LNCaP clone FGC (cell line): ENCODE measurements around the gene LIX1.

Source experiments
- DNase-seq: peaks from one replicate; pipeline ENCODE4 v3.0.0-alpha.2; 2011; ENCODE audit warnings: low read depth
- H3K4me3 ChIP-seq: 2 replicates; pipeline ENCODE4 v1.5.1; 2011; ENCODE audit warnings: mild to moderate bottlenecking, low read depth, low read length, control low read depth
- CTCF ChIP-seq: IDR thresholded peaks from 2 replicates; pipeline ENCODE4 v1.5.1; 2012; ENCODE audit warnings: mild to moderate bottlenecking; ENCODE audit not compliant: control insufficient read depth, insufficient read depth; ENCODE audit errors: extremely low read depth

LIX1 gene

GRCh38 chr5:97071101-97071500 is 71.3 kb downstream of the LIX1 start:
- no peak for DNase-seq
- H3K4me3 ChIP-seq, result no peak overlapping the region
- no peak for TF ChIP-seq CTCF

GRCh38 chr5:97070234-97070633 is 72.2 kb downstream of the LIX1 start:
- no peak for TF ChIP-seq CTCF
- DNase-seq, result no peak
- no peak overlapping the region for H3K4me3 ChIP-seq

GRCh38 chr5:97067296-97067850 is 75.0 kb downstream of the LIX1 start:
- H3K4me3 ChIP-seq, result no peak overlapping the region
- TF ChIP-seq CTCF, result no peak
- no peak for DNase-seq

- H3K4me3 ChIP-seq, result no peak overlapping the region
- no peak for DNase-seq
- no peak for TF ChIP-seq CTCF
Observed at GRCh38 chr5:97065475-97065874, 76.9 kb downstream of the LIX1 start.

GRCh38 chr5:97063251-97063650 is 79.2 kb downstream of the LIX1 start:
- no peak overlapping the region for H3K4me3 ChIP-seq
- TF ChIP-seq CTCF, result no peak
- no peak for DNase-seq

- no peak for TF ChIP-seq CTCF
- no peak overlapping the region for H3K4me3 ChIP-seq
- DNase-seq, result no peak
Observed at GRCh38 chr5:97062046-97062445, 80.4 kb downstream of the LIX1 start.

- H3K4me3 ChIP-seq, result no peak overlapping the region
- no peak for TF ChIP-seq CTCF
- no peak for DNase-seq
Observed at GRCh38 chr5:97056263-97056662, 86.1 kb downstream of the LIX1 start.
